ENCODE data around the gene CAMK1D.
"Not testable (repeated sequence)": the region's sequence is repeated elsewhere in the genome, so short reads cannot be mapped to it uniquely, and the experiment has no call there.

CAMK1D gene

GRCh38 chr10:12348870-12349628 lies at the start of gene CAMK1D:
Gene CAMK1D (plus strand): TSS chr10:12349547.
- DNase-seq: peak; percentile 76

- not testable (repeated sequence) for DNase-seq
Observed at GRCh38 chr10:12301036-12301435, 48.3 kb upstream of the CAMK1D start.

- no peak for DNase-seq
Observed at GRCh38 chr10:12308057-12308456, 41.3 kb upstream of the CAMK1D start.

- no peak for DNase-seq
Observed at GRCh38 chr10:12308736-12309375, 40.5 kb upstream of the CAMK1D start.

- DNase-seq: not testable (repeated sequence)
Observed at GRCh38 chr10:12309783-12310182, 39.6 kb upstream of the CAMK1D start.

- no peak for DNase-seq
Observed at GRCh38 chr10:12314836-12315235, 34.5 kb upstream of the CAMK1D start.

GRCh38 chr10:12319076-12319475 lies 30.3 kb upstream of the CAMK1D start:
- DNase-seq: no peak

GRCh38 chr10:12320892-12321291 lies 28.5 kb upstream of the CAMK1D start:
- DNase-seq: no peak

GRCh38 chr10:12321641-12322040 lies 27.7 kb upstream of the CAMK1D start:
- DNase-seq: no peak

GRCh38 chr10:12322583-12323131 lies 26.7 kb upstream of the CAMK1D start:
- no peak for DNase-seq

GRCh38 chr10:12324530-12324929 lies 24.8 kb upstream of the CAMK1D start:
- DNase-seq: no peak

- no peak for DNase-seq
Observed at GRCh38 chr10:12327074-12327473, 22.3 kb upstream of the CAMK1D start.

GRCh38 chr10:12327476-12327875 lies 21.9 kb upstream of the CAMK1D start:
- no peak for DNase-seq

GRCh38 chr10:12328312-12328711 lies 21.0 kb upstream of the CAMK1D start:
- DNase-seq: not testable (repeated sequence)

- no peak for DNase-seq
Observed at GRCh38 chr10:12332572-12333379, 16.6 kb upstream of the CAMK1D start.

- DNase-seq: peak; percentile 38
Observed at GRCh38 chr10:12333380-12334185, 15.8 kb upstream of the CAMK1D start.

- DNase-seq: no peak
Observed at GRCh38 chr10:12334186-12334530, 15.2 kb upstream of the CAMK1D start.

- DNase-seq: not testable (repeated sequence)
Observed at GRCh38 chr10:12335169-12335568, 14.2 kb upstream of the CAMK1D start.

GRCh38 chr10:12337453-12338372 lies 11.6 kb upstream of the CAMK1D start:
- no peak for DNase-seq

- DNase-seq: no peak
Observed at GRCh38 chr10:12338981-12339380, 10.4 kb upstream of the CAMK1D start.

- DNase-seq: no peak
Observed at GRCh38 chr10:12340371-12340770, 9.0 kb upstream of the CAMK1D start.
